ENCODE data around the gene AMACR. TPM values are rescaled to one million over a fixed set of nuclear protein-coding genes. Genes with fewer than 3 reads are reported as not detected.

Gene AMACR
- total RNA-seq, 2 experiments from 2014 or later, result 6.5 to 7.7 TPM

GRCh38 chr5:34003941-34004340, 3.9 kb downstream of the AMACR start:
- DNase-seq (no peak), ATAC-seq (no peak)
- Mint-ChIP-seq H3K4me3 (no peak overlapping the region), H3K36me3 (ENCODE audit: low read depth) (peaks cover 4% of the 10 kb centered on the region), H3K4me1 (ENCODE audit: low read depth) (peaks cover 23% of the 10 kb centered on the region), H3K27ac (no peak overlapping the region), H3K9me3 (no peaks in the 10 kb centered on the region), H3K27me3 (no peaks in the 10 kb centered on the region)
- no peak for TF ChIP-seq CTCF (IDR thresholded peaks at IDR 0.05)
- CTCF ChIA-PET, result no interaction called here
- intact Hi-C loops (cut with micrococcal nuclease), result no loop called here
- POLR2A ChIA-PET, result no interaction called here

GRCh38 chr5:34002629-34003328, 5.1 kb downstream of the AMACR start:
- H3K4me3 Mint-ChIP-seq, result no peak overlapping the region
- intact Hi-C loops (cut with micrococcal nuclease), result no loop called here
- no peak for ATAC-seq

GRCh38 chr5:34001241-34001841, 6.5 kb downstream of the AMACR start:
- no peak overlapping the region for H3K4me3 Mint-ChIP-seq
- no peaks in the 10 kb centered on the region for H3K9me3 Mint-ChIP-seq
- H3K27ac Mint-ChIP-seq, result no peak overlapping the region
- peaks cover 12% of the 10 kb centered on the region for H3K4me1 Mint-ChIP-seq (ENCODE audit: low read depth)
- peaks cover 11% of the 10 kb centered on the region for H3K36me3 Mint-ChIP-seq (ENCODE audit: low read depth)
- ATAC-seq, result no peak
- no peak for DNase-seq
- no peak for TF ChIP-seq CTCF (IDR thresholded peaks at IDR 0.05)
- no peaks in the 10 kb centered on the region for H3K27me3 Mint-ChIP-seq
- intact Hi-C loops (cut with micrococcal nuclease), result no loop called here
- ChIA-PET CTCF (interaction anchor here (1.9 kb wide), 1 partner anchor 11 kb away, joined by 6 read pairs; no protein-coding TSS in a partner anchor), POLR2A (no interaction called here)

More at GRCh38 chr5:34002629-34003328, 5.1 kb downstream of the AMACR start:
- DNase-seq, result no peak
- Mint-ChIP-seq H3K36me3 (ENCODE audit: low read depth) (peaks cover 8% of the 10 kb centered on the region), H3K27ac (no peak overlapping the region), H3K27me3 (no peaks in the 10 kb centered on the region), H3K4me1 (ENCODE audit: low read depth) (peaks cover 19% of the 10 kb centered on the region), H3K9me3 (no peaks in the 10 kb centered on the region)
- ChIA-PET CTCF (no interaction called here), POLR2A (no interaction called here)
- no peak for TF ChIP-seq CTCF (IDR thresholded peaks at IDR 0.05)

GRCh38 chr5:33999978-34000377, 7.9 kb downstream of the AMACR start:
- POLR2A ChIA-PET, result no interaction called here
- Mint-ChIP-seq H3K27me3 (no peaks in the 10 kb centered on the region), H3K4me3 (no peak overlapping the region), H3K27ac (no peak overlapping the region), H3K9me3 (no peaks in the 10 kb centered on the region), H3K36me3 (ENCODE audit: low read depth) (peaks cover 8% of the 10 kb centered on the region), H3K4me1 (ENCODE audit: low read depth) (peaks cover under 1% of the 10 kb centered on the region)
- intact Hi-C loops (cut with micrococcal nuclease), result loop anchor here (5.0 kb wide), 1 partner anchor 467 kb away; no protein-coding TSS in a partner anchor
- no peak for ATAC-seq
- no peak for TF ChIP-seq CTCF (IDR thresholded peaks at IDR 0.05)
- DNase-seq, result no peak
- CTCF ChIA-PET, result interaction anchor here (1.9 kb wide), 1 partner anchor 9 kb away, joined by 6 read pairs; no protein-coding TSS in a partner anchor

Data from activated CD8-positive, alpha-beta T cell treated with anti-CD3 and anti-CD28 coated beads for 36 hours (primary cell).